Activated B cell treated with CpG ODN at 0.5 μM for 24 hours (primary cell): Measurements from ENCODE around the gene SYNE3. TPM values are rescaled to one million over a fixed set of nuclear protein-coding genes. Genes with fewer than 3 reads are reported as not detected.

Experiments used
- ATAC-seq: fragments of 200-7000 bp; cut with Tn5 transposase; one replicate; pipeline ENCODE4 v1.10.0; 2021; ENCODE audit warnings: low read depth, mild to moderate bottlenecking, moderate library complexity
- CTCF ChIA-PET: fragments of 350-600 bp; sonication (Branson Sonifier 250); formaldehyde crosslinking; loops from one replicate; lab custom pipeline; 2021; ENCODE audit warnings: antibody characterized with exemption; lab: Charles Lee
- POLR2A ChIA-PET: fragments of 350-600 bp; sonication (Branson Sonifier 250); formaldehyde crosslinking; loops from one replicate; lab custom pipeline; 2021; ENCODE audit warnings: antibody characterized with exemption; lab: Charles Lee
- DNase-seq: peaks from one replicate; pipeline ENCODE4 v3.0.0; 2022
- H3K27ac Mint-ChIP-seq: one replicate; pipeline ENCODE4 v1.8.0; 2020; ENCODE audit warnings: mixed read lengths
- H3K27me3 Mint-ChIP-seq: one replicate; pipeline ENCODE4 v1.8.0; 2021; ENCODE audit warnings: mixed read lengths
- H3K36me3 Mint-ChIP-seq: one replicate; pipeline ENCODE4 v1.8.0; 2021; ENCODE audit warnings: low read depth, mixed read lengths
- H3K4me1 Mint-ChIP-seq: one replicate; pipeline ENCODE4 v1.8.0; 2021; ENCODE audit warnings: mixed read lengths
- H3K4me3 Mint-ChIP-seq: one replicate; pipeline ENCODE4 v1.8.0; 2020; ENCODE audit warnings: mild to moderate bottlenecking, mixed read lengths
- H3K9me3 Mint-ChIP-seq: one replicate; pipeline ENCODE4 v1.8.0; 2020; ENCODE audit warnings: mixed read lengths
- intact Hi-C: fragments of 100-400 bp; cut with micrococcal nuclease; formaldehyde crosslinking; loops from one replicate; pipeline ENCODE4 v1.15.1; 2024
- total RNA-seq: library from RNA; stranded (reverse); gene quantifications from 2 replicates; pipeline ENCODE4 v1.2.3, GENCODE V29; 2022
- TF ChIP-seq, protein P1 (sequence below): fragments of 200-600 bp; IDR thresholded peaks from one replicate; pipeline ENCODE4 v1.8.0; 2022; ENCODE audit warnings: antibody characterized with exemption, mild to moderate bottlenecking

The SYNE3 gene
- total RNA-seq, 1 donor from 2014 or later = 104 TPM

DNA sequence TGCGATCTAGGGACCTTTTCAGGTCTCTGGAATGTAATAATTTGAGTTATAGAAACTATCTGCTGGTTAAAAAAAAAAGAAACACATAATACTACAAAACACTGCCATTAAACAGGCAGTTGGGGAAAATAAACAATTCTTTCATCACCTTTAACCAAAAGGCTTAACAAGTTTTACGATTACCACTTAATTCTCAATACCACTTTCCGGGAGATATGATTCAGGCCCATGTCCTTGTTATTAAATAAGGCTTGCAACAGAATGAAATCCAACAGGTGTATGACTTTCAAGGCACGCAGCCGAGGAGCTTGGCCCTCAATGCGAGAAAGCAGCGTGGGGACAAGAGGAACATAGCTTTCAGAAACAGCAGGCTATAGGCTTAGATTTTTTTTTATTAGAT is 12.8 kb upstream of the SYNE3 start:
- ATAC-seq (no peak), DNase-seq (no peak)
- TF ChIP-seq, protein P1, sequence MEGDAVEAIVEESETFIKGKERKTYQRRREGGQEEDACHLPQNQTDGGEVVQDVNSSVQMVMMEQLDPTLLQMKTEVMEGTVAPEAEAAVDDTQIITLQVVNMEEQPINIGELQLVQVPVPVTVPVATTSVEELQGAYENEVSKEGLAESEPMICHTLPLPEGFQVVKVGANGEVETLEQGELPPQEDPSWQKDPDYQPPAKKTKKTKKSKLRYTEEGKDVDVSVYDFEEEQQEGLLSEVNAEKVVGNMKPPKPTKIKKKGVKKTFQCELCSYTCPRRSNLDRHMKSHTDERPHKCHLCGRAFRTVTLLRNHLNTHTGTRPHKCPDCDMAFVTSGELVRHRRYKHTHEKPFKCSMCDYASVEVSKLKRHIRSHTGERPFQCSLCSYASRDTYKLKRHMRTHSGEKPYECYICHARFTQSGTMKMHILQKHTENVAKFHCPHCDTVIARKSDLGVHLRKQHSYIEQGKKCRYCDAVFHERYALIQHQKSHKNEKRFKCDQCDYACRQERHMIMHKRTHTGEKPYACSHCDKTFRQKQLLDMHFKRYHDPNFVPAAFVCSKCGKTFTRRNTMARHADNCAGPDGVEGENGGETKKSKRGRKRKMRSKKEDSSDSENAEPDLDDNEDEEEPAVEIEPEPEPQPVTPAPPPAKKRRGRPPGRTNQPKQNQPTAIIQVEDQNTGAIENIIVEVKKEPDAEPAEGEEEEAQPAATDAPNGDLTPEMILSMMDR = no peak
- H3K27me3 Mint-ChIP-seq = no peaks in the 10 kb centered on the region
- H3K9me3 Mint-ChIP-seq = no peaks in the 10 kb centered on the region
- intact Hi-C loops = no loop called here
- CTCF ChIA-PET = interaction anchor here (2.3 to 9.5 kb wide), 4 partner anchors 33 to 101 kb away, joined by 7 to 162 read pairs (median 26); no protein-coding TSS in a partner anchor
- POLR2A ChIA-PET = no interaction called here
- H3K36me3 Mint-ChIP-seq = peaks cover 20% of the 10 kb centered on the region
- H3K4me1 Mint-ChIP-seq = peaks cover 41% of the 10 kb centered on the region
- H3K27ac Mint-ChIP-seq = no peak overlapping the region
- H3K4me3 Mint-ChIP-seq = no peak overlapping the region

DNA sequence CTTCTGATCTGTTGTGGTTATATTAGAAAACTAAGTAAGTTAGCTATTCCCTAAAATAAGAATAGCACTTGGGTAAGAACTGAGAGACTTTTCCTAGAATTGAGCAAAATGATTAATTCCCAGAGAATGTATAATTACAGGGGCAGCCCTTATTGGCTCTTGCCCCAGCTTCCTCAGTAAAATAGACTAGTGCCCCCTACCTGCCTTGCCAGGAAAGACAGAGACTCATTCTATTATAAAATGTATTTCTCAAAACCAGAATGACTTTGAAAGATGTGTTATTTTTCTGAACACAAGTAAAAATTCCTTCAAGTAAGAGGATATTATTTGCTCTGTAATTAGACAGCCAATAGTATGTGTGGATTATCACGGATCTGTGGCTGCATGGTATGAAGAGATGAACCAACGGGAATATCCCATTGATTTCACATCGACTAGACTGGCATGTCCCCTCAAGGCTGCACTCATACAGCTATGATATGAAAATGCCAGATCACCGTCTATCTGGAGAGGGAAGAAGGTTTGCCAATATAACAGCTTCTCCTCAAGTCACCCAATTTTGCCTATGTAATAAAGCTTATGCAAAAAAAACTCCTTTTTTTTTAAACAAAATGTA is 11.0 kb upstream of the SYNE3 start:
- ChIA-PET POLR2A (interaction anchor here (0.8 to 1.7 kb wide), 5 partner anchors 9 to 85 kb away, joined by 3 to 6 read pairs (median 5); partner anchors contain the start of gene SYNE3), CTCF (interaction anchor here (0.7 to 9.5 kb wide), 25 partner anchors 9 to 102 kb away, joined by 3 to 162 read pairs (median 5); partner anchors contain the start of gene SYNE3)
- Mint-ChIP-seq H3K27ac (peak overlapping the region; percentile 65), H3K4me3 (no peak overlapping the region), H3K27me3 (no peaks in the 10 kb centered on the region), H3K9me3 (no peaks in the 10 kb centered on the region), H3K36me3 (peaks cover 17% of the 10 kb centered on the region), H3K4me1 (peaks cover 43% of the 10 kb centered on the region)
- DNase-seq (no peak), ATAC-seq (peak; percentile 85)
- intact Hi-C loops = loop anchor here (1.0 kb wide), 4 partner anchors 9 to 100 kb away; no protein-coding TSS in a partner anchor
- TF ChIP-seq, protein P1 = peak; percentile 96

DNA sequence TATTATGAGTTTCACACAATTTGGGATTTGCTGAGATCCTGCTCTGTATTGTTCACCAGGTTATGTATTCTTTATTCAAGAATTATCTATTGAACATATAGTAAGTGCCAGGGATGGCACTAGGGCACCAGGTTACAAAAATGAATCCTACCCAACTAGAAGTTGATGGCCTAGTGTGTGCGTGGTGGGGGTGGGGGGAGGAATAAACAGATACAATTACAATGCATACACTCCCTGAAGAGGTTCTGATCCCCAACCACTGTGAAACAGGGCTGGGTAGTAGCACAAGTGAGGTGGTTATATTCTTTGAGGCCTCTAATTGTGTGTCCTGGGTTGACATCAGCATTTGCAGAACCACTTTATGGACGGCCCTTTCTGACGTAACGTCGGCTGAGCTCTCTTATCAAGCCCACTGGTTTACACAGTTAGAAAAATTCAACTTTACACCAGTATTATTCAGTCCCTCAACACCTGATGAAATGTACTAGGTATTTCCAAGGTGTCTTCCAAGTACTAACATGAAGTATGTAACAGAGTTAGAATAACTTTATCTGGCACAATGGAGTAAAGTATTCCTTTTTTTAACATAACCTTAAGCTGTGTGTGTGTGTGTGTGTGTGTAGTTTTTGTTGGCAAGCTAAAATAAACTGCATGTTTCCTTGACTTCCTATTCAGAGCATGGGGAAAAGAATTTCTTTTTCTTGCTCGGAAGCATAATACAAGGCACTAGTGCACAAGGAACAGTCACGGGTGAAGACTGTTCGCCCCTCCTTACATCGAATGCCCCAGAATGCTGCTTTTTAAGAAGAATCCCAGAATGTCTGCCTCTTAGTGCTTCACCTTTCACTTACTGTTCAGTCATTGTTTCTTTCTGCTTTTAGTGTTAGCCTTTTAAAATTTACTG is 10.3 kb upstream of the SYNE3 start:
- peak overlapping the region; percentile 65 for H3K27ac Mint-ChIP-seq
- H3K9me3 Mint-ChIP-seq = no peaks in the 10 kb centered on the region
- ChIA-PET POLR2A (interaction anchor here (0.8 to 2.5 kb wide), 5 partner anchors 8 to 84 kb away, joined by 3 to 12 read pairs (median 6); partner anchors contain the start of gene SYNE3), CTCF (interaction anchor here (0.7 to 9.5 kb wide), 25 partner anchors 8 to 102 kb away, joined by 3 to 162 read pairs (median 5); partner anchors contain the start of gene SYNE3)
- intact Hi-C loops = loop anchor here (1.0 kb wide), 4 partner anchors 8 to 99 kb away; no protein-coding TSS in a partner anchor
- H3K4me1 Mint-ChIP-seq = peaks cover 41% of the 10 kb centered on the region
- TF ChIP-seq, protein P1 = no peak
- no peak for ATAC-seq
- no peaks in the 10 kb centered on the region for H3K27me3 Mint-ChIP-seq
- no peak for DNase-seq
- peaks cover 13% of the 10 kb centered on the region for H3K36me3 Mint-ChIP-seq
- H3K4me3 Mint-ChIP-seq = no peak overlapping the region

DNA sequence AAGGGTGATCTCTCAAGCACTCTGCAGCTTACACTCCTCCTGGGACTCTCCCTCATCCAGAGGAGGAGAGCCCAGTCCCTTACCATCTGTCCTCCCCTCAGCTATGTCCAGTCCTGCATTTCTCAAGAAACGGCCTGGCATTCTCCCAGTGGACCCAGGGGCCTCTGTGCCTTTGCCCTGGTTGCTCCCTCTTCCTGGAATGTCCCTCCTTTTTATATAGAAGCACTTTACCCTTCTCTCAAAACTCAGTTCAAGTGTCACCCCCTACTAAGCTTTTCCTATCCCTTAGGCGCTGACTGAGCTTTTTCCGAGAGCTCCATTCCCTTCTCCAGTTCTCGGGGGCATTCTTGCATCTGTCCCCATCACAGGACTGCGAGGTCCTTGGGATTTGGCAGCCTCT is 9.5 kb upstream of the SYNE3 start:
- TF ChIP-seq, protein P1 = no peak
- ChIA-PET CTCF (interaction anchor here (1.4 to 9.5 kb wide), 7 partner anchors 11 to 98 kb away, joined by 7 to 162 read pairs (median 17); partner anchors contain the start of gene SYNE3), POLR2A (interaction anchor here (1.7 to 2.5 kb wide), 2 partner anchors 8 to 10 kb away, joined by 5 to 12 read pairs; partner anchors contain the start of gene SYNE3)
- Mint-ChIP-seq H3K9me3 (no peaks in the 10 kb centered on the region), H3K4me3 (no peak overlapping the region), H3K27me3 (no peaks in the 10 kb centered on the region), H3K4me1 (peaks cover 37% of the 10 kb centered on the region), H3K36me3 (peaks cover 13% of the 10 kb centered on the region), H3K27ac (no peak overlapping the region)
- no peak for ATAC-seq
- no peak for DNase-seq
- intact Hi-C loops = no loop called here
